HepG2 (cell line): Measurements from ENCODE around the gene CNNM1. TPM values are rescaled to one million over a fixed set of nuclear protein-coding genes. Genes with fewer than 3 reads are reported as not detected.

Experiments used
- ARHGAP35 ChIP-seq: sonication (generic); formaldehyde crosslinking; IDR thresholded peaks from 2 replicates; pipeline ENCODE4 v1.9.0; 2022; ENCODE audit warnings: mild to moderate bottlenecking, inconsistent platforms, moderate library complexity, missing genetic modification reagents, borderline replicate concordance
- CCDC6 ChIP-seq: sonication (generic); formaldehyde crosslinking; IDR thresholded peaks from 2 replicates; pipeline ENCODE4 v1.8.1; 2022; ENCODE audit warnings: mild to moderate bottlenecking, missing genetic modification reagents, moderate library complexity
- GRHL1 ChIP-seq: sonication (generic); formaldehyde crosslinking; conservative IDR thresholded peaks from 2 replicates; pipeline ENCODE4 v1.8.0; 2022; ENCODE audit warnings: missing genetic modification reagents
- HMG20B ChIP-seq: conservative IDR thresholded peaks from 2 replicates; pipeline ENCODE4 v1.6.1; 2016; ENCODE audit warnings: missing genetic modification reagents, missing compliant biosample characterization
- KDM5B ChIP-seq: sonication (generic); formaldehyde crosslinking; IDR thresholded peaks from 2 replicates; pipeline ENCODE4 v1.4.0; 2020; ENCODE audit warnings: missing genetic modification reagents, mild to moderate bottlenecking, borderline replicate concordance
- NFE2L1 ChIP-seq: sonication (generic); formaldehyde crosslinking; IDR thresholded peaks from 2 replicates; pipeline ENCODE4 v1.4.0; 2020; ENCODE audit warnings: missing genetic modification reagents, mild to moderate bottlenecking, borderline replicate concordance
- ONECUT2 ChIP-seq: sonication (generic); formaldehyde crosslinking; IDR thresholded peaks from 2 replicates; pipeline ENCODE4 v1.4.0; 2020; ENCODE audit warnings: missing genetic modification reagents
- RXRA ChIP-seq: sonication (generic); formaldehyde crosslinking; IDR thresholded peaks from 2 replicates; pipeline ENCODE4 v1.5.1; 2020; ENCODE audit warnings: missing genetic modification reagents
- SALL1 ChIP-seq: sonication (generic); formaldehyde crosslinking; IDR thresholded peaks from 2 replicates; pipeline ENCODE4 v1.8.0; 2022; ENCODE audit warnings: mild to moderate bottlenecking, missing genetic modification reagents
- USF2 ChIP-seq, 2 experiments: sonication (generic) in 1 of 2; formaldehyde crosslinking in 1 of 2; IDR thresholded peaks; 2 replicates each; pipeline versions ENCODE4 v1.5.1 to v1.6.1; 2011 to 2020; ENCODE audit warnings: borderline replicate concordance in 1 of 2, low read depth in 1 of 2, low read length in 1 of 2, mild to moderate bottlenecking in 1 of 2, missing genetic modification reagents in 1 of 2, moderate library complexity in 1 of 2
- ZBTB10 ChIP-seq: sonication (generic); formaldehyde crosslinking; IDR thresholded peaks from 2 replicates; pipeline ENCODE4 v1.4.0; 2020; ENCODE audit warnings: missing genetic modification reagents, borderline replicate concordance
- ZBTB34 ChIP-seq: sonication (generic); formaldehyde crosslinking; IDR thresholded peaks from 2 replicates; pipeline ENCODE4 v1.8.0; 2022; ENCODE audit warnings: mild to moderate bottlenecking, missing genetic modification reagents
- ZFP36 ChIP-seq: fragments of 150-350 bp; IDR thresholded peaks from 2 replicates; pipeline ENCODE4 v1.6.1; 2018; ENCODE audit warnings: borderline replicate concordance, low read length, low read depth; ENCODE audit not compliant: partially characterized antibody
- ZFP36L2 ChIP-seq: sonication (generic); formaldehyde crosslinking; IDR thresholded peaks from 2 replicates; pipeline ENCODE4 v1.4.0; 2020; ENCODE audit warnings: missing genetic modification reagents
- ZNF232 ChIP-seq: sonication (generic); formaldehyde crosslinking; IDR thresholded peaks from 2 replicates; pipeline ENCODE4 v1.4.0; 2020; ENCODE audit warnings: missing genetic modification reagents, borderline replicate concordance
- ZNF331 ChIP-seq: sonication (generic); formaldehyde crosslinking; IDR thresholded peaks from 2 replicates; pipeline ENCODE4 v1.4.0; 2020; ENCODE audit warnings: missing genetic modification reagents
- ZNF709 ChIP-seq: sonication (generic); formaldehyde crosslinking; IDR thresholded peaks from 2 replicates; pipeline ENCODE4 v1.5.0; 2020; ENCODE audit warnings: mild to moderate bottlenecking, missing genetic modification reagents
- ZNF746 ChIP-seq: sonication (generic); formaldehyde crosslinking; IDR thresholded peaks from 2 replicates; pipeline ENCODE4 v1.8.0; 2022; ENCODE audit warnings: mild to moderate bottlenecking, missing genetic modification reagents
- ZNF883 ChIP-seq: sonication (generic); formaldehyde crosslinking; IDR thresholded peaks from 2 replicates; pipeline ENCODE4 v1.5.1; 2020; ENCODE audit warnings: mild to moderate bottlenecking, missing genetic modification reagents; ENCODE audit errors: not compliant biosample characterization
- polyA plus RNA-seq, 8 experiments: library from polyadenylated mRNA; depleted of rRNA in 3 of 8; stranded (reverse) in 7 of 8; unstranded in 1 of 8; fragments of >200 nt; fragmentation: Illumina TruSeq in 4 of 8; extraction: Trizol in 4 of 8; gene quantifications; 2 replicates each; pipeline versions ENCODE4 v1.2.1 to v1.2.3, GENCODE V29; 2011 to 2016; ENCODE audit warnings: low read depth in 4 of 8, missing spikeins in 1 of 8, mixed read lengths in 1 of 8; ENCODE audit not compliant: insufficient read depth in 1 of 8
- total RNA-seq, 5 experiments: library from RNA; depleted of rRNA; stranded (reverse); fragments of >200 nt; fragmentation: Illumina TruSeq; extraction: Trizol; gene quantifications; 2 replicates each; pipeline ENCODE4 v1.2.3, GENCODE V29; 2016; ENCODE audit warnings: low read depth in 1 of 5

Gene CNNM1
- total and polyA plus RNA-seq, 2 of the 13 experiments (the other 11 are each of a cell fraction or from before 2014, with no cell fraction given): 4.3 to 9.6 TPM

- TF ChIP-seq SALL1 (CRISPR knock-in tag): peak; percentile 66
- no peak for TF ChIP-seq ZFP36L2 (CRISPR knock-in tag)
- peak; percentile 61; the same call in 1 of the 2 replicates for TF ChIP-seq HMG20B (CRISPR knock-in tag)
- TF ChIP-seq CCDC6 (CRISPR knock-in tag): peak; percentile 49; the same call in 1 of the 2 replicates
- TF ChIP-seq USF2 (IDR thresholded peaks at IDR 0.05; ENCODE audit: low read depth, low read length): peak; percentile 75
- peak; percentile 76 for TF ChIP-seq USF2 (CRISPR knock-in tag; IDR thresholded peaks at IDR 0.05; ENCODE audit: borderline replicate concordance)
- TF ChIP-seq RXRA: peak; percentile 41; the same call in 1 of the 2 replicates
- no peak for TF ChIP-seq GRHL1
- 0 out of 2 replicates have a peak, but pooled peaks have one; percentile 38 for TF ChIP-seq ZNF746 (CRISPR knock-in tag)
- TF ChIP-seq ZFP36: no peak
- TF ChIP-seq KDM5B (CRISPR knock-in tag): peak; percentile 79; the same call in 1 of the 2 replicates
- TF ChIP-seq ZBTB10: no peak
- no peak; the same call in 1 of the 2 replicates for TF ChIP-seq ARHGAP35 (CRISPR knock-in tag)
- no peak for TF ChIP-seq NFE2L1 (CRISPR knock-in tag)
- no peak for TF ChIP-seq ZNF883 (CRISPR knock-in tag)
- TF ChIP-seq ZNF709: 0 out of 2 replicates have a peak, but pooled peaks have one; percentile 92
- peak; percentile 30; the same call in 1 of the 2 replicates for TF ChIP-seq ZNF232 (CRISPR knock-in tag)
- TF ChIP-seq ZNF331 (CRISPR knock-in tag): peak; percentile 81; the same call in 1 of the 2 replicates
- no peak for TF ChIP-seq ZBTB34 (CRISPR knock-in tag)
- TF ChIP-seq ONECUT2 (CRISPR knock-in tag): no peak
Observed at GRCh38 chr10:99329304-99329553, at the start of gene CNNM1 (continued).
